Activated naive CD4-positive, alpha-beta T cell (primary cell): ENCODE measurements around the gene AKNA.

Experiments
- DNase-seq, 4 experiments: peaks; one replicate each; lab custom pipeline; 2025; lab: John Stamatoyannopoulos, UW

Gene AKNA

GRCh38 chr9:114287001-114287762, 100.6 kb downstream of the AKNA start:
- no peak for DNase-seq

DNA sequence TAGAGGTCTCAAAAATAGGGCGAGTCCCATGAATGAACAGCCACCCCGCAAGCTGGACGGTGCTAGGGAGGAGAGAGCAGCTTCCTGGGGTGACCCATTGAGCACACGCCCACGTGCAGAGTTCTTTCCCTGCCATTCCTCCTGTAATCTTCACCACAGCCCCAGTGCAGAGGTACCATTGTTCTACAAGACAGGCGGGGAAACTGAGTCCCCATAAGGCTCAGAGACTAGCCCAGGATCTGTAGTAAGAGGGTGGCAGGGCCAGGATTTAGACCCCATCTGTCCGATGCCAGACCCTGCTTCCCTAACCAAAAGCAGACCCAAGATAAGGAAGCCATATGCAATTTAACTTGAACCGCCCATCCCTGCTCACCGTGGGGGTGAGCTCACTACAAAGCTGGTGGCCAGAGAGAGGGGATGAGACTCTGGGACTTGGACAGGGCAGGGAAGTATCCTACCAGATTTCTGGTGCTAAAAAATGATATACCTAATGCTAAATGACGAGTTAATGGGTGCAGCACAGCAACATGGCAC, 101.6 kb downstream of the AKNA start:
- no peak for DNase-seq

GRCh38 chr9:114285166-114285867, 102.5 kb downstream of the AKNA start:
- no peak for DNase-seq

GRCh38 chr9:114284316-114285060, 103.3 kb downstream of the AKNA start:
- no peak for DNase-seq
